Measurements from ENCODE around the gene CFAP74. TPM values are rescaled to one million over a fixed set of nuclear protein-coding genes. Genes with fewer than 3 reads are reported as not detected.

CFAP74 gene
- total RNA-seq, 1 experiment from 2014 or later: not detected

DNA sequence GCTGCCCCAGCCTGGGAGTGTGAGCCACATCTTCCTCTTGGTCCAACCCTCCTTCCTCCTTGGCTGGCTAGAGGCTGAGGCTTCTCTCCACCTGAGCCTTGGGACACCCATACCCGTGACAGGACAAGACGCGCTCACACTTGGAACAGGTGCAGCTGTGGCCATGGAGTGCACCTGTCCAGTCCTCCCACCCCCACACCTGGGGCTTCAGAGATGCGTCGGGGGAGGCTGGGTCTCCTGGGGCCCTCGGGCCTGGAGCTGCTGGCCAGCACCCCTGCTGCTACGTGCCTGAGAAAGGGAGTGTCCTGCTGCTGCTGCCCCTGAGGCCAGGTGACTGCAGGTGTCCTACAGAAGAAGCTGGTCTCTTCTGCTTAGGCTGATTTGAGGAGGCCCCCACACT, 47.5 kb downstream of the CFAP74 start:
- Histone ChIP-seq H3K4me3 (ENCODE audit: low read depth, low read length, poor library complexity, severe bottlenecking) (no peak overlapping the region), H3K9me3 (ENCODE audit: low read depth, low read length, poor library complexity, severe bottlenecking) (no peaks in the 10 kb centered on the region), H3K36me3 (ENCODE audit: insufficient read depth, low read length, poor library complexity, severe bottlenecking) (no peaks in the 10 kb centered on the region), H3K27me3 (replicated peaks; ENCODE audit: insufficient read depth, low read depth, low read length, poor library complexity) (no peaks in the 10 kb centered on the region), H3K27ac (ENCODE audit: low read depth, low read length, poor library complexity, severe bottlenecking) (no peak overlapping the region), H3K4me1 (ENCODE audit: insufficient read depth, low read length, poor library complexity, severe bottlenecking) (peaks cover 3% of the 10 kb centered on the region)
- DNase-seq (ENCODE audit: low spot score): no peak
- intact Hi-C loops (cut with micrococcal nuclease; ENCODE audit: unreplicated experiment): no loop called here
- no peak for TF ChIP-seq EZH2 (IDR thresholded peaks at IDR 0.05; ENCODE audit: borderline replicate concordance, low read depth, low read length, poor library complexity, severe bottlenecking)
- TF ChIP-seq, protein P1, sequence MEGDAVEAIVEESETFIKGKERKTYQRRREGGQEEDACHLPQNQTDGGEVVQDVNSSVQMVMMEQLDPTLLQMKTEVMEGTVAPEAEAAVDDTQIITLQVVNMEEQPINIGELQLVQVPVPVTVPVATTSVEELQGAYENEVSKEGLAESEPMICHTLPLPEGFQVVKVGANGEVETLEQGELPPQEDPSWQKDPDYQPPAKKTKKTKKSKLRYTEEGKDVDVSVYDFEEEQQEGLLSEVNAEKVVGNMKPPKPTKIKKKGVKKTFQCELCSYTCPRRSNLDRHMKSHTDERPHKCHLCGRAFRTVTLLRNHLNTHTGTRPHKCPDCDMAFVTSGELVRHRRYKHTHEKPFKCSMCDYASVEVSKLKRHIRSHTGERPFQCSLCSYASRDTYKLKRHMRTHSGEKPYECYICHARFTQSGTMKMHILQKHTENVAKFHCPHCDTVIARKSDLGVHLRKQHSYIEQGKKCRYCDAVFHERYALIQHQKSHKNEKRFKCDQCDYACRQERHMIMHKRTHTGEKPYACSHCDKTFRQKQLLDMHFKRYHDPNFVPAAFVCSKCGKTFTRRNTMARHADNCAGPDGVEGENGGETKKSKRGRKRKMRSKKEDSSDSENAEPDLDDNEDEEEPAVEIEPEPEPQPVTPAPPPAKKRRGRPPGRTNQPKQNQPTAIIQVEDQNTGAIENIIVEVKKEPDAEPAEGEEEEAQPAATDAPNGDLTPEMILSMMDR (conservative IDR thresholded peaks at IDR 0.05; ENCODE audit: low read depth, low read length): no peak
- no TSS peak for BruUV-seq (replicated peaks)
- CTCF ChIA-PET: no interaction called here
- POLR2A ChIA-PET (ENCODE audit: low non-redundant PET): no interaction called here

DNA sequence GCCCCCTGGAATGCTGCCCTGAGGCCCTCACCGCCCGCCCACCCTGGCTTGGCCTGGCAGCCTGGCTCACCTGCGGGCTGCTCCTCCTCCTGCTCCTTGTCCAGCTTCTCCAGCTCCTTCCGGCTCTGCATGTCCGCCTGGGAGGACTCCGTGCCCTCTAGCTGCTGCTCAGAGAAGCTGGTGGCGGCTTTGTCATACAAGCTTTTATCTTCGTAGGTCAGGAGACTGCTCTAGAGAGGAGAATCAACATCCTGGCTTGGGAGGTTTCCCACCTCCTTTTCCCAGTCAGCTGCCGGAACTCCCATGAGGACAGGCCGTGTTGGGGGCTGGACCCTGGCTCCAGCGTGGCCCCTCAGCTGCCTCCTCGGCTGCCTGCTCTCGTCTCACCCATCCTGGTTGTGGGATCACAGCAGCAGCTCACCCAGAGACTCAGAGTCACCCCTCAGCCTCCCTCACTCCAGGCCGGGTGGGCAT, 47.9 kb downstream of the CFAP74 start:
- BruUV-seq (replicated peaks): no TSS peak
- Histone ChIP-seq H3K4me1 (ENCODE audit: insufficient read depth, low read length, poor library complexity, severe bottlenecking) (peaks cover 3% of the 10 kb centered on the region), H3K36me3 (ENCODE audit: insufficient read depth, low read length, poor library complexity, severe bottlenecking) (no peaks in the 10 kb centered on the region), H3K9me3 (ENCODE audit: low read depth, low read length, poor library complexity, severe bottlenecking) (no peaks in the 10 kb centered on the region), H3K27me3 (replicated peaks; ENCODE audit: insufficient read depth, low read depth, low read length, poor library complexity) (no peaks in the 10 kb centered on the region), H3K27ac (ENCODE audit: low read depth, low read length, poor library complexity, severe bottlenecking) (no peak overlapping the region), H3K4me3 (ENCODE audit: low read depth, low read length, poor library complexity, severe bottlenecking) (no peak overlapping the region)
- DNase-seq (ENCODE audit: low spot score): no peak
- ChIA-PET CTCF (no interaction called here), POLR2A (ENCODE audit: low non-redundant PET) (no interaction called here)
- intact Hi-C loops (cut with micrococcal nuclease; ENCODE audit: unreplicated experiment): no loop called here
- TF ChIP-seq, protein P1 (conservative IDR thresholded peaks at IDR 0.05; ENCODE audit: low read depth, low read length): no peak
- TF ChIP-seq EZH2 (IDR thresholded peaks at IDR 0.05; ENCODE audit: borderline replicate concordance, low read depth, low read length, poor library complexity, severe bottlenecking): no peak

DNA sequence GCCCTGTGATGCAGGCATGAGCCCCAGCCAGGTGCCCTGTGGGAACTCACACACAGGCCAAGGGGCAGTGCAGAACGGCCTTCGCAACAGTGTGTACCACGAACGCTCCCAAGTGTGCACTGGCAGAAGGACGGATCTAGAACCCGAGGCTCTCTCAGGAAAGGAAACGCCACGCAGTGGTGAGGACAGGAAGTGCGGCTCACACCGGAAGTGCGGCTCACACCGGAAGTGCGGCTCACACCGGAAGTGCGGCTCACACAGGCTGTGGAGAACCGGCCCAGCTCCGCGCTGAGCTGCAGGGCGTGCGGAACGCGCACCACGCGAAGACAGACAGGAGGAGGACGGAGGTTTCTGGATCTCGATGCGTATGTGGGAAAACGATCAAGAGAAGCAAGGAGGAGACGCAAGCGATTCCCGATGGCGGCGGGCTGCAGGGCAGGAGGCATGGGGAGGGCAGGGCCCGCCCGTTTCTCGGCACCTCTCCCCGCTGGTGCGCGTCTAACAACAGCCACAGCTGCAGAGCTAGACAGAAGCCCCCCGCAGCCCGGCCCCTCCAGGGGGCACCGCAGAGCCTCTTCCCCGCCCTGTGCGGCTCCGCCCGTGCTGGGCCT, 48.6 kb downstream of the CFAP74 start:
- no peaks in the 10 kb centered on the region for H3K4me1 ChIP-seq (ENCODE audit: insufficient read depth, low read length, poor library complexity, severe bottlenecking)
- no peak overlapping the region for H3K4me3 ChIP-seq (ENCODE audit: low read depth, low read length, poor library complexity, severe bottlenecking)
- intact Hi-C loops (cut with micrococcal nuclease; ENCODE audit: unreplicated experiment): no loop called here
- no peak for DNase-seq (ENCODE audit: low spot score)
- BruUV-seq (replicated peaks): no TSS peak
- no peak for TF ChIP-seq EZH2 (IDR thresholded peaks at IDR 0.05; ENCODE audit: borderline replicate concordance, low read depth, low read length, poor library complexity, severe bottlenecking)
- TF ChIP-seq, protein P1 (conservative IDR thresholded peaks at IDR 0.05; ENCODE audit: low read depth, low read length): no peak
- no peaks in the 10 kb centered on the region for H3K9me3 ChIP-seq (ENCODE audit: low read depth, low read length, poor library complexity, severe bottlenecking)
- no peak overlapping the region for H3K27ac ChIP-seq (ENCODE audit: low read depth, low read length, poor library complexity, severe bottlenecking)
- CTCF ChIA-PET: no interaction called here
- POLR2A ChIA-PET (ENCODE audit: low non-redundant PET): no interaction called here
- H3K36me3 ChIP-seq (ENCODE audit: insufficient read depth, low read length, poor library complexity, severe bottlenecking): no peaks in the 10 kb centered on the region
- H3K27me3 ChIP-seq (replicated peaks; ENCODE audit: insufficient read depth, low read depth, low read length, poor library complexity): no peaks in the 10 kb centered on the region
